GM10248 (cell line): ENCODE results near the gene POLE4.
A peak's percentile ranks its signal among the peaks of the same experiment; 100 is the strongest.

Source experiments
- CTCF ChIA-PET: fragments of 300-600 bp; sonication (Branson Sonifier 250); formaldehyde crosslinking; extraction: SDS; loops from one replicate; lab custom pipeline; 2021; ENCODE audit warnings: antibody characterized with exemption; lab: Yijun Ruan, JAX
- POLR2A ChIA-PET: fragments of 350-650 bp; sonication (Branson Sonifier 250); formaldehyde crosslinking; extraction: SDS; loops from one replicate; lab custom pipeline; 2020; ENCODE audit warnings: antibody characterized with exemption; lab: Yijun Ruan, JAX
- DNase-seq: peaks from one replicate; pipeline ENCODE4 v3.0.0; 2012; ENCODE audit errors: extremely low spot score
- CTCF ChIP-seq: IDR thresholded peaks from 2 replicates; pipeline ENCODE4 v1.5.1; 2012; ENCODE audit warnings: mild to moderate bottlenecking, low read depth; ENCODE audit errors: extremely low read depth, missing control alignments, control extremely low read depth

Gene POLE4

GRCh38 chr2:74938264-74938663 lies 20.2 kb upstream of the POLE4 start:
- CTCF ChIA-PET = interaction anchor here (1.6 to 2.1 kb wide), 2 partner anchors 19 to 670 kb away, joined by 4 to 7 read pairs; no protein-coding TSS in a partner anchor
- no peak for TF ChIP-seq CTCF
- POLR2A ChIA-PET = no interaction called here
- no peak for DNase-seq

GRCh38 chr2:74939919-74940812 lies 18.3 kb upstream of the POLE4 start:
- ChIA-PET POLR2A (no interaction called here), CTCF (interaction anchor here (1.4 to 2.1 kb wide), 2 partner anchors 12 to 21 kb away, joined by 3 to 7 read pairs; no protein-coding TSS in a partner anchor)
- TF ChIP-seq CTCF = no peak
- DNase-seq = no peak

GRCh38 chr2:74941284-74941683 lies 17.2 kb upstream of the POLE4 start:
- TF ChIP-seq CTCF = no peak
- POLR2A ChIA-PET = no interaction called here
- DNase-seq = no peak
- CTCF ChIA-PET = interaction anchor here (1.4 kb wide), 1 partner anchor 13 kb away, joined by 3 read pairs; no protein-coding TSS in a partner anchor

GRCh38 chr2:74942263-74942662 lies 16.2 kb upstream of the POLE4 start:
- ChIA-PET CTCF (no interaction called here), POLR2A (no interaction called here)
- no peak for TF ChIP-seq CTCF
- no peak for DNase-seq

- ChIA-PET POLR2A (interaction anchor here (0.7 kb wide), 2 partner anchors 15 to 57 kb away, joined by 3 to 5 read pairs; no protein-coding TSS in a partner anchor), CTCF (interaction anchor here (1.4 kb wide), 2 partner anchors 25 to 664 kb away, joined by 5 read pairs; no protein-coding TSS in a partner anchor)
- peak; percentile 69 for DNase-seq
- no peak for TF ChIP-seq CTCF
Measured at GRCh38 chr2:74944987-74945787, 13.3 kb upstream of the POLE4 start.

- no peak for TF ChIP-seq CTCF
- DNase-seq = no peak
- CTCF ChIA-PET = interaction anchor here (1.4 kb wide), 2 partner anchors 26 to 663 kb away, joined by 5 read pairs; no protein-coding TSS in a partner anchor
- POLR2A ChIA-PET = no interaction called here
Measured at GRCh38 chr2:74945788-74946331, 12.6 kb upstream of the POLE4 start.
